ENCODE results near the gene METTL26.

GRCh38 chr16:603933-604332 lies 32.2 kb downstream of the METTL26 start:
- TF ChIP-seq CTCF (IDR thresholded peaks at IDR 0.05) (no peak), EZH2phosphoT487 (IDR thresholded peaks at IDR 0.05) (no peak), EZH2 (IDR thresholded peaks at IDR 0.05) (no peak)
